ENCODE results near the gene NEGR1.

Gene NEGR1

GRCh38 chr1:71532343-71532742 is 750.0 kb downstream of the NEGR1 start:
- no peak for DNase-seq

GRCh38 chr1:71526824-71527223 is 755.5 kb downstream of the NEGR1 start:
- no peak for DNase-seq

- no peak for DNase-seq
Measured at GRCh38 chr1:71522721-71523120, 759.6 kb downstream of the NEGR1 start.

- no peak for DNase-seq
Measured at GRCh38 chr1:71521655-71522264, 760.6 kb downstream of the NEGR1 start.

GRCh38 chr1:71511505-71511904 is 770.8 kb downstream of the NEGR1 start:
- DNase-seq, result no peak

- DNase-seq, result no peak
Measured at GRCh38 chr1:71510725-71511124, 771.6 kb downstream of the NEGR1 start.

GRCh38 chr1:71509051-71509595 is 773.2 kb downstream of the NEGR1 start:
- DNase-seq, result no peak

GRCh38 chr1:71502006-71502405 is 780.3 kb downstream of the NEGR1 start:
- DNase-seq, result no peak

- no peak for DNase-seq
Measured at GRCh38 chr1:71498542-71498941, 783.8 kb downstream of the NEGR1 start.

GRCh38 chr1:71494163-71494562 is 788.2 kb downstream of the NEGR1 start:
- DNase-seq, result no peak

GRCh38 chr1:71492298-71493041 is 789.9 kb downstream of the NEGR1 start:
- no peak for DNase-seq

- DNase-seq, result no peak
Measured at GRCh38 chr1:71490432-71490831, 791.9 kb downstream of the NEGR1 start.

GRCh38 chr1:71488555-71489252 is 793.6 kb downstream of the NEGR1 start:
- DNase-seq, result no peak

- DNase-seq, result no peak
Measured at GRCh38 chr1:71473331-71473730, 809.0 kb downstream of the NEGR1 start.

- DNase-seq, result no peak
Measured at GRCh38 chr1:71465093-71465492, 817.2 kb downstream of the NEGR1 start.

- no peak for DNase-seq
Measured at GRCh38 chr1:71464016-71464415, 818.3 kb downstream of the NEGR1 start.

- no peak for DNase-seq
Measured at GRCh38 chr1:71463144-71463543, 819.2 kb downstream of the NEGR1 start.

- no peak for DNase-seq
Measured at GRCh38 chr1:71462247-71462646, 820.1 kb downstream of the NEGR1 start.

- DNase-seq, result no peak
Measured at GRCh38 chr1:71461416-71461815, 820.9 kb downstream of the NEGR1 start.

- DNase-seq, result no peak
Measured at GRCh38 chr1:71448444-71448843, 833.9 kb downstream of the NEGR1 start.

- no peak for DNase-seq
Measured at GRCh38 chr1:71438626-71439025, 843.7 kb downstream of the NEGR1 start.

GRCh38 chr1:71435951-71436350 is 846.4 kb downstream of the NEGR1 start:
- DNase-seq, result no peak

- DNase-seq, result no peak
Measured at GRCh38 chr1:71434240-71434639, 848.1 kb downstream of the NEGR1 start.

GRCh38 chr1:71428029-71428428 is 854.3 kb downstream of the NEGR1 start:
- DNase-seq, result no peak

All from NCI-H1417 treated with DMSO at 0.1 percent for 48 hours (cell line).